Loucy (cell line): ENCODE data around the gene FCN2.

ENCODE experiments used
- H2AFZ ChIP-seq: fragments of 200-600 bp; sonication (generic); 2 replicates; pipeline ENCODE4 v1.6.0; 2016; ENCODE audit warnings: antibody characterized with exemption, mild to moderate bottlenecking, low read length, moderate library complexity
- H3F3A ChIP-seq: fragments of 200-600 bp; 2 replicates; pipeline ENCODE4 v1.6.0; 2016; ENCODE audit warnings: antibody characterized with exemption, low read depth, mild to moderate bottlenecking
- H3K27me3 ChIP-seq: fragments of 200-600 bp; sonication (generic); 2 replicates; pipeline ENCODE4 v1.6.1; 2014; ENCODE audit warnings: low read length, mild to moderate bottlenecking; ENCODE audit not compliant: insufficient read depth, poor library complexity, severe bottlenecking
- H3K36me3 ChIP-seq: fragments of 200-600 bp; sonication (generic); 2 replicates; pipeline ENCODE4 v1.6.1; 2016; ENCODE audit warnings: low read length; ENCODE audit not compliant: insufficient read depth
- H3K4me1 ChIP-seq: fragments of 200-600 bp; sonication (generic); 2 replicates; pipeline ENCODE4 v1.5.1; 2014; ENCODE audit warnings: low read length, mild to moderate bottlenecking; ENCODE audit not compliant: insufficient read depth, poor library complexity, severe bottlenecking
- H3K4me2 ChIP-seq: fragments of 200-600 bp; sonication (generic); 2 replicates; pipeline ENCODE4 v1.6.0; 2014; ENCODE audit warnings: antibody characterized with exemption, low read length, low read depth, mild to moderate bottlenecking; ENCODE audit not compliant: poor library complexity, severe bottlenecking
- H3K4me3 ChIP-seq: fragments of 200-600 bp; sonication (generic); 2 replicates; pipeline ENCODE4 v1.5.1; 2014; ENCODE audit warnings: low read length, mild to moderate bottlenecking, mixed read lengths; ENCODE audit not compliant: poor library complexity, severe bottlenecking
- H3K79me2 ChIP-seq: fragments of 200-600 bp; sonication (generic); 2 replicates; pipeline ENCODE4 v1.6.1; 2014; ENCODE audit warnings: low read length; ENCODE audit not compliant: insufficient read depth
- H3K9ac ChIP-seq: fragments of 200-600 bp; sonication (generic); 2 replicates; pipeline ENCODE4 v1.6.0; 2014; ENCODE audit warnings: mild to moderate bottlenecking, low read depth, low read length, moderate library complexity; ENCODE audit not compliant: poor library complexity, severe bottlenecking
- H3K9me2 ChIP-seq: fragments of 200-600 bp; sonication (generic); replicated peaks from 2 replicates; pipeline ENCODE4 v1.6.1; 2016; ENCODE audit warnings: low read depth, low read length, mixed read lengths
- H3K9me3 ChIP-seq: fragments of 200-600 bp; sonication (generic); 2 replicates; pipeline ENCODE4 v1.6.1; 2014; ENCODE audit warnings: mild to moderate bottlenecking, antibody characterized with exemption, low read length, low read depth; ENCODE audit not compliant: insufficient read depth
- H4K20me1 ChIP-seq: fragments of 200-600 bp; sonication (generic); 2 replicates; pipeline ENCODE4 v1.6.0; 2014; ENCODE audit warnings: antibody characterized with exemption, low read length, mild to moderate bottlenecking; ENCODE audit not compliant: insufficient read depth, poor library complexity, severe bottlenecking
- EZH2phosphoT487 ChIP-seq: fragments of 200-600 bp; IDR thresholded peaks from 2 replicates; pipeline ENCODE4 v1.6.1; 2018; ENCODE audit warnings: antibody characterized with exemption, mild to moderate bottlenecking, moderate library complexity, borderline replicate concordance
- TF ChIP-seq, protein P1 (sequence below): fragments of 200-600 bp; sonication (generic); conservative IDR thresholded peaks from 2 replicates; pipeline ENCODE4 v1.5.1; 2014; ENCODE audit warnings: mild to moderate bottlenecking, antibody characterized with exemption, low read length

Gene FCN2

GRCh38 chr9:134858051-134858841, 22.4 kb upstream of the FCN2 start:
- no peaks in the 10 kb centered on the region for H4K20me1 ChIP-seq
- no peaks in the 10 kb centered on the region for H3K4me1 ChIP-seq
- H3K36me3 ChIP-seq = no peaks in the 10 kb centered on the region
- H3K4me2 ChIP-seq = no peak overlapping the region
- TF ChIP-seq, protein P1, sequence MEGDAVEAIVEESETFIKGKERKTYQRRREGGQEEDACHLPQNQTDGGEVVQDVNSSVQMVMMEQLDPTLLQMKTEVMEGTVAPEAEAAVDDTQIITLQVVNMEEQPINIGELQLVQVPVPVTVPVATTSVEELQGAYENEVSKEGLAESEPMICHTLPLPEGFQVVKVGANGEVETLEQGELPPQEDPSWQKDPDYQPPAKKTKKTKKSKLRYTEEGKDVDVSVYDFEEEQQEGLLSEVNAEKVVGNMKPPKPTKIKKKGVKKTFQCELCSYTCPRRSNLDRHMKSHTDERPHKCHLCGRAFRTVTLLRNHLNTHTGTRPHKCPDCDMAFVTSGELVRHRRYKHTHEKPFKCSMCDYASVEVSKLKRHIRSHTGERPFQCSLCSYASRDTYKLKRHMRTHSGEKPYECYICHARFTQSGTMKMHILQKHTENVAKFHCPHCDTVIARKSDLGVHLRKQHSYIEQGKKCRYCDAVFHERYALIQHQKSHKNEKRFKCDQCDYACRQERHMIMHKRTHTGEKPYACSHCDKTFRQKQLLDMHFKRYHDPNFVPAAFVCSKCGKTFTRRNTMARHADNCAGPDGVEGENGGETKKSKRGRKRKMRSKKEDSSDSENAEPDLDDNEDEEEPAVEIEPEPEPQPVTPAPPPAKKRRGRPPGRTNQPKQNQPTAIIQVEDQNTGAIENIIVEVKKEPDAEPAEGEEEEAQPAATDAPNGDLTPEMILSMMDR = no peak
- no peak overlapping the region for H3K4me3 ChIP-seq
- H3K9me2 ChIP-seq = no peaks in the 10 kb centered on the region
- H3K9me3 ChIP-seq = peaks cover 2% of the 10 kb centered on the region; the same call in 1 of the 2 replicates
- H2AFZ ChIP-seq = no peak overlapping the region
- no peaks in the 10 kb centered on the region for H3K27me3 ChIP-seq
- H3K79me2 ChIP-seq = no peaks in the 10 kb centered on the region
- no peaks in the 10 kb centered on the region for H3F3A ChIP-seq
- H3K9ac ChIP-seq = no peak overlapping the region

DNA sequence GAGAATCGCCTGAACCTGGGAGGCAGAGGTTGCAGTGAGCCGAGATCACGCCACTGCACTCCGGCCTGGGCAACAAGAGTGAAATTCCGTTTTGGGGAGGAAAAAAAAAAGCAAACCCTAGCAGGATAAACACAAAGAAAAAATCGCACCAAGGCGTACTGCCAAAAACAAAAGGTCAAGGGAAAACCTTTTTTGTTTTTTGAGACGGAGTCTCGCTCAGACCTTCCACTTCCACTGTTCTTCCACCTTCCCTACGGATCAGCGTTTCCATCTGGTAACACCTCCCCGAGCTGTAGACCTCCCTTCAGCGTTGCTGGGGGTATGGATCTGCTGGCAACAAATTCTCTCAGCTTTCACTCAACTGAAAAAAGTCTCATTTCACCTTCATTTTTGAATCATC, 20.1 kb upstream of the FCN2 start:
- no peaks in the 10 kb centered on the region for H4K20me1 ChIP-seq
- no peaks in the 10 kb centered on the region for H3K4me1 ChIP-seq
- H3K27me3 ChIP-seq = no peaks in the 10 kb centered on the region
- H3K4me2 ChIP-seq = no peak overlapping the region
- peaks cover 2% of the 10 kb centered on the region; the same call in 1 of the 2 replicates for H3K9me3 ChIP-seq
- H3K9ac ChIP-seq = no peak overlapping the region
- no peak overlapping the region for H3K4me3 ChIP-seq
- TF ChIP-seq, protein P1 = no peak
- no peak for TF ChIP-seq EZH2phosphoT487
- H3F3A ChIP-seq = no peaks in the 10 kb centered on the region
- H2AFZ ChIP-seq = no peak overlapping the region
- H3K79me2 ChIP-seq = no peaks in the 10 kb centered on the region
- no peaks in the 10 kb centered on the region for H3K36me3 ChIP-seq
- no peaks in the 10 kb centered on the region for H3K9me2 ChIP-seq

DNA sequence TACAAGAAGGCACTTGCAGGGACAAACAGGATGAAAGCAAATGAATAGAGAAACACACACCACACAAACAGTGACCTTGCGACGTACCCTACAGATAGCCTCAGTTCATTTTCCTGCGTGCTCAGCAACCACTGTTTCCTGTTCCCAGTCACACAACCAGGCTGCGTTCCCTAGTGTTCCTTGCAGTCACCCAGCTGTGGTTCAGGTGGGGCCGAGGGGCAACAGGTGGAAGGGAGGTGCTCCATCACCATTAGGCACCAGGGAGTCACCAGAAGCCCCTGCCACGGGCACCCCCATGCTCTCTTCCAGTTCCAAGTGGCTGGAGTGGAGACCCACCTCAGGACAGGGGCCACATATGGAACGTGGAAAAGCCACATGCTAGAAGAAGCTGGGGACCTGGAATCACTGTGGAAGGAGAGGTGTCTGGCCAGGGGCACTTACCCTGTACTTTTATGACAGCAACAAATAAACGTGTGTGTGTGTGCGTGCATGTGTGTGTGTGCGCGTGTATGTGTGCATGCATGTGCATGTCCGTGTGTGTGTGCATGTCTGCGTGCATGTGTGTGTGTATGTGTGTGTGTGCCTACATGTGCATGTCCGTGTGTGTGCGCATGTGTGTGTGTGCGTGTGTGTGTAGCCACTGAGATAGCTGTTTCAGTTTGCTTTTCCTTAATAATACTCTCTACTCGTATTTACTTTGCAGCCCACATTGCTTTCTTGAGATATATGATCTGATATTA, 18.8 kb upstream of the FCN2 start:
- Histone ChIP-seq H2AFZ (no peak overlapping the region), H3F3A (no peaks in the 10 kb centered on the region), H4K20me1 (no peaks in the 10 kb centered on the region), H3K9me3 (peaks cover 2% of the 10 kb centered on the region; the same call in 1 of the 2 replicates), H3K79me2 (no peaks in the 10 kb centered on the region), H3K9ac (no peak overlapping the region), H3K36me3 (no peaks in the 10 kb centered on the region), H3K27me3 (no peaks in the 10 kb centered on the region), H3K4me3 (no peak overlapping the region), H3K4me2 (no peak overlapping the region), H3K9me2 (no peaks in the 10 kb centered on the region), H3K4me1 (no peaks in the 10 kb centered on the region)
- no peak for TF ChIP-seq EZH2phosphoT487
- TF ChIP-seq, protein P1 = no peak
